ENCODE data around the gene ZFP37. TPM values are rescaled to one million over a fixed set of nuclear protein-coding genes. Genes with fewer than 3 reads are reported as not detected.

ZFP37 gene
- total and polyA plus RNA-seq, 2 of the 4 experiments (the other 2 are of a cell fraction), result 0.84 to 3.6 TPM

DNA sequence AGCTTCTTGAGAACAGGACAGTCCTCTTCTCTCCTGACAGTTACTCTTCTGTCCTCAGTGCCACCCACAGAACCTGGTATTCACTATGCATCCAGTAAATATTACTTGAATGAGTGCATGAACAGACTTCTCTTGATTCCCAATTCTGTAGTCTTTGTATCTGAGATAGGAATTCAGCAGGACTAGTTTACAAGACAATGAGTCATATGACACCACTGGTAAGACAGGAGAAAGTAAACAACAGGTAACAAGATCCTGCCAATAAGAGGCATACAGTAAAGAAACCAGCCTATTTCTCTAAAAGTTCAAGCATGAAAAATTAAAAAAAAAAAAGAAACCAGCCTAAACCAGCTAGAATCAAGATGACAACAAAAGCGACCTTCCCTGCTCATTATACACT lies 50.7 kb downstream of the ZFP37 start:
- TF ChIP-seq RCOR1 (IDR thresholded peaks at IDR 0.05; ENCODE audit: insufficient replicate concordance, low read length) (no peak), POLR2A (IDR thresholded peaks at IDR 0.05; ENCODE audit: low read depth, low read length) (no peak), MXI1 (IDR thresholded peaks at IDR 0.05; ENCODE audit: borderline replicate concordance, low read depth, low read length) (no peak), CHD1 (IDR thresholded peaks at IDR 0.05; ENCODE audit: low read depth, low read length) (no peak), RAD21 (IDR thresholded peaks at IDR 0.05; ENCODE audit: low read length) (no peak), MAFK (IDR thresholded peaks at IDR 0.05; ENCODE audit: low read depth, low read length) (no peak), MAZ (IDR thresholded peaks at IDR 0.05; ENCODE audit: borderline replicate concordance, low read depth, low read length) (no peak), FOS (IDR thresholded peaks at IDR 0.05; ENCODE audit: low read depth, low read length) (no peak), BHLHE40 (IDR thresholded peaks at IDR 0.05; ENCODE audit: low read depth, low read length) (no peak)
- H4K20me1 ChIP-seq (ENCODE audit: insufficient read depth, low read length), result no peaks in the 10 kb centered on the region
- ATAC-seq (ENCODE audit: low read depth) (no peak), DNase-seq (no peak)
- no peaks in the 10 kb centered on the region for H3K27me3 ChIP-seq (ENCODE audit: control insufficient read depth, insufficient read depth, low read length)
- H3K9me3 ChIP-seq (ENCODE audit: control insufficient read depth, insufficient read depth, low read length), result peaks cover 17% of the 10 kb centered on the region
- in situ Hi-C loops (cut with MboI; ENCODE audit: low sequenced_read_pairs) (no loop called here), dilution Hi-C loops (cut with HindIII; ENCODE audit: low sequenced_read_pairs, unreplicated experiment) (no loop called here), intact Hi-C loops (cut with micrococcal nuclease) (no loop called here)
- H2BK120ac ChIP-seq (ENCODE audit: low read depth, low read length), result no peak overlapping the region
- H2AFZ ChIP-seq (replicated peaks; ENCODE audit: low read length, poor library complexity), result no peak overlapping the region
- H2AK9ac ChIP-seq (replicated peaks; ENCODE audit: low read depth, low read length, poor library complexity), result no peak overlapping the region
- H3K9me1 ChIP-seq (ENCODE audit: insufficient read depth, low read length), result no peaks in the 10 kb centered on the region
- no peak overlapping the region for H3K4me3 ChIP-seq (ENCODE audit: insufficient read depth, low read depth, low read length)
- no peak overlapping the region for H3K4me2 ChIP-seq (ENCODE audit: low read depth, low read length)
- H3K9ac ChIP-seq (ENCODE audit: low read depth, low read length), result no peak overlapping the region
- H3K4ac ChIP-seq (ENCODE audit: low read depth, low read length), result no peak overlapping the region
- BruUV-seq (replicated peaks), result no TSS peak
- no peaks in the 10 kb centered on the region for H3K4me1 ChIP-seq (ENCODE audit: control insufficient read depth, insufficient read depth, low read length)
- CTCF ChIA-PET, result no interaction called here
- no peak overlapping the region for H3K27ac ChIP-seq (ENCODE audit: insufficient read depth, low read length)
- H3K36me3 ChIP-seq (ENCODE audit: control insufficient read depth, insufficient read depth, low read length), result no peaks in the 10 kb centered on the region
- WGBS, 2 experiments (ENCODE audit: extremely low coverage in 2 of 2, insufficient read length in 1 of 2), result no CpG with 5 or more reads among the region's 1 CpG
- H3K23ac ChIP-seq (ENCODE audit: low read depth, low read length), result no peak overlapping the region
- POLR2A ChIA-PET (ENCODE audit: unreplicated experiment), result interaction anchor here (0.6 kb wide), 1 partner anchor 42 kb away, joined by 3 read pairs; no protein-coding TSS in a partner anchor
- H2BK5ac ChIP-seq (ENCODE audit: low read depth, low read length, poor library complexity, severe bottlenecking), result no peak overlapping the region
- no peak overlapping the region for H3K56ac ChIP-seq (ENCODE audit: extremely low read depth, insufficient read depth, low read length)
- H3K18ac ChIP-seq (ENCODE audit: low read depth, low read length), result no peak overlapping the region
- no peak overlapping the region for H3K14ac ChIP-seq (replicated peaks; ENCODE audit: low read depth, low read length)
- H2BK15ac ChIP-seq (ENCODE audit: low read depth, low read length), result no peak overlapping the region
- H2BK20ac ChIP-seq (ENCODE audit: low read depth, low read length), result no peak overlapping the region
- no peak overlapping the region for H2AK5ac ChIP-seq (ENCODE audit: low read depth, low read length)
- no peaks in the 10 kb centered on the region for H3K79me1 ChIP-seq (ENCODE audit: low read depth in 1 of 2, low read length in 2 of 2)
- H4K8ac ChIP-seq (ENCODE audit: low read depth in 2 of 2, low read length in 2 of 2), result no peak overlapping the region
- H4K91ac ChIP-seq (ENCODE audit: insufficient read depth, low read depth, low read length), result no peak overlapping the region
- H4K5ac ChIP-seq (ENCODE audit: low read depth, low read length), result no peak overlapping the region

Data from IMR-90 (cell line).